ENCODE results near the gene PAPOLG.

DNA sequence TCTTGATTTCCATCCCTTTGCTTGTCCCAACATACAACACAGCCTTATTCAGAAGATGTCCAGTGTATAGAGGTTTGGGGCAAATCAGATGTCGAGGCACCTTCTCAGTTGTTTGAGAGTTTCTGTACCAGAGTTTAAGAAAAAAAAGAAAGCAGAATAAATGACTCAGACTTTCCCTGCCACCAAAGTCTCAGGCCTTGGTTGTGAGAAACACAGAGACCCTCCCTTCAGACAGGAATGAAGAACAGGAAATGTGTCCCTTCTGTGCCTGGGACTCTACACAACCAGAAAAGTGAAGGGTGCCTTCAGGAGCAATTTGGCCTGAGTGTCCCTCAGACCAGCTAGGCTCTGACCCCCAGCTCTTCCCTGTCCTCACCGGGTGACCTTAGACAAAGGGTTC, 88.0 kb downstream of the PAPOLG start:
- TF ChIP-seq, protein P1, sequence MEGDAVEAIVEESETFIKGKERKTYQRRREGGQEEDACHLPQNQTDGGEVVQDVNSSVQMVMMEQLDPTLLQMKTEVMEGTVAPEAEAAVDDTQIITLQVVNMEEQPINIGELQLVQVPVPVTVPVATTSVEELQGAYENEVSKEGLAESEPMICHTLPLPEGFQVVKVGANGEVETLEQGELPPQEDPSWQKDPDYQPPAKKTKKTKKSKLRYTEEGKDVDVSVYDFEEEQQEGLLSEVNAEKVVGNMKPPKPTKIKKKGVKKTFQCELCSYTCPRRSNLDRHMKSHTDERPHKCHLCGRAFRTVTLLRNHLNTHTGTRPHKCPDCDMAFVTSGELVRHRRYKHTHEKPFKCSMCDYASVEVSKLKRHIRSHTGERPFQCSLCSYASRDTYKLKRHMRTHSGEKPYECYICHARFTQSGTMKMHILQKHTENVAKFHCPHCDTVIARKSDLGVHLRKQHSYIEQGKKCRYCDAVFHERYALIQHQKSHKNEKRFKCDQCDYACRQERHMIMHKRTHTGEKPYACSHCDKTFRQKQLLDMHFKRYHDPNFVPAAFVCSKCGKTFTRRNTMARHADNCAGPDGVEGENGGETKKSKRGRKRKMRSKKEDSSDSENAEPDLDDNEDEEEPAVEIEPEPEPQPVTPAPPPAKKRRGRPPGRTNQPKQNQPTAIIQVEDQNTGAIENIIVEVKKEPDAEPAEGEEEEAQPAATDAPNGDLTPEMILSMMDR (IDR thresholded peaks at IDR 0.05; ENCODE audit: low read depth, low read length): no peak
- TF ChIP-seq, protein P2, sequence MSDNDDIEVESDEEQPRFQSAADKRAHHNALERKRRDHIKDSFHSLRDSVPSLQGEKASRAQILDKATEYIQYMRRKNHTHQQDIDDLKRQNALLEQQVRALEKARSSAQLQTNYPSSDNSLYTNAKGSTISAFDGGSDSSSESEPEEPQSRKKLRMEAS (IDR thresholded peaks at IDR 0.05; ENCODE audit: low read depth, low read length): no peak
